Right atrium auricular region (tissue), 2 donors: ENCODE measurements around the gene PCED1B. TPM values are rescaled to one million over a fixed set of nuclear protein-coding genes. Genes with fewer than 3 reads are reported as not detected.

Experiments used
- DNase-seq: peaks from one replicate; pipeline ENCODE4 v3.0.0-alpha.2; 2019; ENCODE audit warnings: low spot score
- H3K27ac ChIP-seq, 2 donors: fragments of 200-600 bp; sonication (generic); 1 replicate in 1 of 2; 2 replicates in 1 of 2; pipeline ENCODE4 v1.5.1; 2016 to 2019
- H3K27me3 ChIP-seq, 2 donors: fragments of 200-600 bp; sonication (generic); one replicate each; pipeline versions ENCODE4 v1.5.1 to v1.6.0; 2017 to 2019
- H3K36me3 ChIP-seq: fragments of 200-600 bp; sonication (generic); one replicate; pipeline ENCODE4 v1.5.1; 2016
- H3K4me1 ChIP-seq, 2 donors: fragments of 200-600 bp; sonication (generic); one replicate each; pipeline versions ENCODE4 v1.5.1 to v1.6.0; 2017 to 2019
- H3K4me3 ChIP-seq, 2 donors: fragments of 200-600 bp; sonication (generic); 1 replicate in 1 of 2; 2 replicates in 1 of 2; pipeline ENCODE4 v1.5.1; 2017 to 2019; ENCODE audit warnings: mild to moderate bottlenecking in 1 of 2, moderate library complexity in 1 of 2
- H3K9me3 ChIP-seq, 2 donors: fragments of 200-600 bp; sonication (generic); one replicate each; pipeline ENCODE4 v1.5.1; 2019
- total RNA-seq, 2 donors: library from RNA; depleted of rRNA; stranded (reverse); fragments of >200 nt; gene quantifications; one replicate each; pipeline ENCODE4 v1.1.0, GENCODE V29; 2016
- TF ChIP-seq, protein P1 (sequence below), 2 donors: fragments of 200-600 bp; sonication (generic); IDR thresholded peaks; one replicate each; pipeline ENCODE4 v1.5.1; 2019; ENCODE audit warnings: antibody characterized with exemption in 2 of 2

PCED1B gene
- total RNA-seq, 2 donors from 2014 or later, result 0.98 to 1.4 TPM

DNA sequence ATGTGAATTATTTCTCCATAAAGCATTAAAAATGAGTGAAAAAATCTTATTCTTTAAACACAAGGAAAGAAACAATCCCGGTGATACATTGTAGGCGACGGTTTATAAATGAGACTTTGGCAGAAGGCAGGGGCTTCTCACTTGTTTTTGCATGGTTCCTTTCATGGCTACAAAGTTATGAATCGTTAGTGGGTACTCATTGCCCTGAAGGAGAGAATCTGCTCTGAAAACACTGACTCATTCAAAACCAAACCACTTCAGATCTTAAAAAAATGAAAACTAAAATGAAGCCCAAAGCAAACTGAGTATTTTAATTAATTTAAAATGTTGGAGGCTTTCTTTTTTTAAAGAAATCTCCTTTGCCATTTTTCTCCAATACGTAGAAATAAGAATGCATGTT is 41.7 kb downstream of the PCED1B start:
- Histone ChIP-seq H3K36me3 (no peaks in the 10 kb centered on the region), H3K9me3 (no peaks in the 10 kb centered on the region), H3K4me1 (no peaks in the 10 kb centered on the region), H3K27ac (no peak overlapping the region), H3K4me3 (no peak overlapping the region), H3K27me3 (no peaks in the 10 kb centered on the region)
- no peak for DNase-seq
- TF ChIP-seq, protein P1, sequence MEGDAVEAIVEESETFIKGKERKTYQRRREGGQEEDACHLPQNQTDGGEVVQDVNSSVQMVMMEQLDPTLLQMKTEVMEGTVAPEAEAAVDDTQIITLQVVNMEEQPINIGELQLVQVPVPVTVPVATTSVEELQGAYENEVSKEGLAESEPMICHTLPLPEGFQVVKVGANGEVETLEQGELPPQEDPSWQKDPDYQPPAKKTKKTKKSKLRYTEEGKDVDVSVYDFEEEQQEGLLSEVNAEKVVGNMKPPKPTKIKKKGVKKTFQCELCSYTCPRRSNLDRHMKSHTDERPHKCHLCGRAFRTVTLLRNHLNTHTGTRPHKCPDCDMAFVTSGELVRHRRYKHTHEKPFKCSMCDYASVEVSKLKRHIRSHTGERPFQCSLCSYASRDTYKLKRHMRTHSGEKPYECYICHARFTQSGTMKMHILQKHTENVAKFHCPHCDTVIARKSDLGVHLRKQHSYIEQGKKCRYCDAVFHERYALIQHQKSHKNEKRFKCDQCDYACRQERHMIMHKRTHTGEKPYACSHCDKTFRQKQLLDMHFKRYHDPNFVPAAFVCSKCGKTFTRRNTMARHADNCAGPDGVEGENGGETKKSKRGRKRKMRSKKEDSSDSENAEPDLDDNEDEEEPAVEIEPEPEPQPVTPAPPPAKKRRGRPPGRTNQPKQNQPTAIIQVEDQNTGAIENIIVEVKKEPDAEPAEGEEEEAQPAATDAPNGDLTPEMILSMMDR (IDR thresholded peaks at IDR 0.05), result no peak

DNA sequence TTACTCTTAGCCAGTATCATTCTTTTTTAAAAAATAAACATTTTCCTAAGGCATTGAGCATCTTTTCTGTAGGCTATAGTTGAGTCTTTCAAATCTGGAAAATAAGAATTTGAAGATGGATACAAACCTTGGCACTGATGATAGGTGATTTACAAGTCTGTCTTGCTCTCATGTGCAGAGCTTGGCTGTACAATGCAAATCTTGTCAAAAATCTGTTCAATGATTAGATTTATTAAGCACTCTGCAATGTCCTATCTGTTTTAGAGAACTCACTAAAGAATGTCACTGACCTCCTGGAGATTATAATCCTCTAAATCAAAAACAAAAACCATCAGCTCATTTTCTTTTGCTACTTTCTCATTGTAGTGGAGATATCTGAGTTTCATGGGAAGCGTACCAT is 43.2 kb downstream of the PCED1B start:
- Histone ChIP-seq H3K4me3 (no peak overlapping the region), H3K27me3 (no peaks in the 10 kb centered on the region), H3K4me1 (no peaks in the 10 kb centered on the region), H3K9me3 (no peaks in the 10 kb centered on the region), H3K27ac (no peak overlapping the region), H3K36me3 (no peaks in the 10 kb centered on the region)
- no peak for DNase-seq
- TF ChIP-seq, protein P1 (IDR thresholded peaks at IDR 0.05), result no peak

DNA sequence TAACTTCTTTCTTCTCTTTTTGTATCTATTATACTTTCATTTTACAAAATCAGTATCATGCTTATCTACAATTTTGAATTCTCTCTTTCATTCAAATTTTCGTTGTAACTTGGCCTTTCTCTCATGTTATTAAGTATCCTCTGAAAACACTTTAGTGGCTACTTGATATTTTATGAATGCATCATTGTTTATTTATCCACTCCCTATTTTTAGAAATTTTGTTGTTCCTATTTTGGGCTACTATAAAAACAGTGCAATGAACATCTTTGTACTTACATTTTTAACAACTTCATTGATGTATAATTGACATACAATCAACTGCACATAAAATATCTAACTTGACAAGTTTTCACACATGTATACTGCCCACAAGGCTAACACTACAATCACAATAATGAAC is 44.3 kb downstream of the PCED1B start:
- Histone ChIP-seq H3K27ac (no peak overlapping the region), H3K9me3 (no peaks in the 10 kb centered on the region), H3K27me3 (no peaks in the 10 kb centered on the region), H3K4me3 (no peak overlapping the region), H3K36me3 (no peaks in the 10 kb centered on the region), H3K4me1 (no peaks in the 10 kb centered on the region)
- TF ChIP-seq, protein P1 (IDR thresholded peaks at IDR 0.05), result no peak
- DNase-seq, result no peak

DNA sequence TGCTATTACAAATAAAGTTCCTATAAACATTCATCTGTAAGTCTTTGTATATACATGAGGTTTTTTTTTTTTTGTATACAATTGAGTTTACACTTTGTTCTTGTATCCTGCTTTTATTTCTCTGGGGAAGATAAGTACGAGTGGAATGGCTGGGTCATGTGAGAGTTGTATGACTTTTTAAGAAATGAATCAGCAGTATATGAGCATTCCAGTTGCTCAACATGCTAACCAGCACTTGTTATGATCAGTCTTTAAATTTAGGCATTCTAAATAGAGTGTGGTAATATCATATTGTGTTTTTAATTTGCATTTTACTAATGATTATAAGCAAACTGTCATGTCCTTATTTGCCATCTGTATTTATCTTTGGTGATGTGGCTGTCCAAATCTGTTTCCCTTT is 45.0 kb downstream of the PCED1B start:
- no peaks in the 10 kb centered on the region for H3K27me3 ChIP-seq
- no peak overlapping the region for H3K27ac ChIP-seq

DNA sequence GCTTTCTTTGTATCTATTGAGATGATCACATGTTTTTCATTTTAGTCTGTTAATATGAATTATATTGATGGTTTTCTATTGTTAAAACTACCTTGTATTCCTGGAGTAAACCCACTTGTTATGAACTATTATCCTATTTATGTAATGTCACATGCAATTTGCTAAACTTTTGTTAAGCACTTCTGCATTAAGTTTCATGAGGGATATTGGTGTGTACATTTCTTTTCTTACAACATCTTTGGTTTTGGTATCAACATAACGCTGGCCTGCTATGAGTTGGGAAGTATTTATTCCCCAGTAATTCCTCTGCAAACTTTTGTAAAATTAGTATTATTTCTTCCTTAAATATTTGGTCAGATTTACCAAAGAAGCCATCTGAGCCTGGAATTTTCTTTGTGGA is 46.8 kb downstream of the PCED1B start:
- H3K4me1 ChIP-seq, result no peaks in the 10 kb centered on the region
- no peaks in the 10 kb centered on the region for H3K36me3 ChIP-seq
- no peak overlapping the region for H3K4me3 ChIP-seq
- H3K9me3 ChIP-seq, result no peaks in the 10 kb centered on the region
- TF ChIP-seq, protein P1 (IDR thresholded peaks at IDR 0.05), result no peak
- no peak overlapping the region for H3K27ac ChIP-seq
- H3K27me3 ChIP-seq, result no peaks in the 10 kb centered on the region
- DNase-seq, result no peak

More for the DNA sequence above, 45.0 kb downstream of the PCED1B start:
- DNase-seq, result no peak
- no peaks in the 10 kb centered on the region for H3K9me3 ChIP-seq
- no peaks in the 10 kb centered on the region for H3K36me3 ChIP-seq
- no peak overlapping the region for H3K4me3 ChIP-seq
- TF ChIP-seq, protein P1 (IDR thresholded peaks at IDR 0.05), result no peak
- H3K4me1 ChIP-seq, result no peaks in the 10 kb centered on the region

DNA sequence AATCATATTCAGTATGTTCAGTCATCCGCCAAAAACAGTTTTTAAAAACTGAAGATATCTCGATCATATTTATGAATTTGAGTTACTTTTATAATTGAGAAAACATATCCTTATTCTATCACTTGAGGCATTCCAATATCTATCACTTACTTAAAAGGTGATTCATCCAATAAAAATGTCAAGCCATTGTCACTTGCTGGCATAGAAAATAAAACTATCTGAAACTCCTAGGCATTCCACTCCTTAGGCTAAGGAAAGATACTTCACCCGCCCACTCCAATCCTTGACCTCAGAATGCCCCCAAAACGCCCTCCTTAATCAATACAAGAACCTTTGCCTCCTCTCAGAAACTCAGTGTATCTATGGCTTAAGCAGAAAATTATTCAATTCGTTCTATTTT is 51.6 kb downstream of the PCED1B start:
- H3K4me3 ChIP-seq, result no peak overlapping the region
- H3K4me1 ChIP-seq, result no peaks in the 10 kb centered on the region
- TF ChIP-seq, protein P1 (IDR thresholded peaks at IDR 0.05), result no peak
- H3K27me3 ChIP-seq, result peaks cover 0 to 3% of the 10 kb centered on the region in 2 donors
- no peak overlapping the region for H3K27ac ChIP-seq
- H3K36me3 ChIP-seq, result no peaks in the 10 kb centered on the region
- no peaks in the 10 kb centered on the region for H3K9me3 ChIP-seq
- no peak for DNase-seq
